ENCODE measurements around the gene MICAL1. TPM values are rescaled to one million over a fixed set of nuclear protein-coding genes. Genes with fewer than 3 reads are reported as not detected.

The MICAL1 gene
- total RNA-seq, 2 donors from 2014 or later: 18.9 to 29.0 TPM

DNA sequence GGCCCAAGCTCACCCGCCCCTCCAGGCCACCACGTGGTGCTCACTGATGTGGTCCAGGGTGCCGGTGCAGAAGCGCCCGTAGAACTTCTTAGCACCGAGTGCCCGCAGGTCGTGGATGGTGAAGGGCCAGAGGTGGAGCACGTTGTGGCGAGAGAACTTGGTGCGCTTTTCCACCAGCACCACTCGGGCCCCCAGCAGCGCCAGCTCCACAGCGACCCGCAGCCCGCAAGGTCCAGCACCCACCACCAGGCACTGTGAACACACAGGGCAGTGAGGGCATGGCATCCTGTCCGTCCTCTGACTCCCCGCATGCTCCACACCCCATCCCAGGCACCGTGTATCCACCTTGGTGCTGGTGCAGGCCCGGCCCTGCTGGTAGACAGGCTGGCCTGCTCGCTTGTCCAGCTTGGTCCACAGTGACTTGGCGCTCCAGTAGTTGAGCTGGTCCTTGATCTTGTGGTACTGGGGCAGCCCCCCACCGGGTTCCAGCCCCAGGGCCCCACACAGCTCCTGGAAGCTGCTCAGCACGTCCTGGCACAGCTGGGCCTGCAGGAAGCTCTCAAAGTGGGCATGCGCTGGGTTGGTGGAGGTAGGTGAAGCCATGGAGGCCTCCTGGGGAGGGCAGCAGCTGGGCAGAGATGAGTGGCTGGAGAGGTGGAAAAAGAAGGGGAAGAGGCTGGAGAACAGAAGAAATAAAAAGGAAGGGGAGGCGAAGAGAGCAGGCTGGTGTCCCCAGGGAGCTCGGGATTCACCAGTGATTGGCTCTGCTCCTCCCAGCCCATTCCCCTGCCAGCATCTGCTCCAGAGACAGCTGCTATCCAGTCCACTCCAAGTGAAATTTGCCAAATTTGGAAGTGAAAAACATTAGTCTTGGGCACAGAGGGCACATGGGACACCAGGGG lies 1.7 kb downstream of the MICAL1 start:
- H3K27me3 Mint-ChIP-seq: peaks cover 0 to 4% of the 10 kb centered on the region in 2 donors
- no peaks in the 10 kb centered on the region for H3K9me3 Mint-ChIP-seq
- H3K27ac Mint-ChIP-seq: peak overlapping the region; percentile 74 to 90
- no peak for ATAC-seq
- H3K4me1 Mint-ChIP-seq (ENCODE audit: low read depth in 2 of 2): peaks cover 31 to 45% of the 10 kb centered on the region in 2 donors
- H3K36me3 Mint-ChIP-seq: no peaks in the 10 kb centered on the region
- H3K4me3 Mint-ChIP-seq: peak overlapping the region; percentile 94
- DNase-seq (ENCODE audit: low spot score): no peak

DNA sequence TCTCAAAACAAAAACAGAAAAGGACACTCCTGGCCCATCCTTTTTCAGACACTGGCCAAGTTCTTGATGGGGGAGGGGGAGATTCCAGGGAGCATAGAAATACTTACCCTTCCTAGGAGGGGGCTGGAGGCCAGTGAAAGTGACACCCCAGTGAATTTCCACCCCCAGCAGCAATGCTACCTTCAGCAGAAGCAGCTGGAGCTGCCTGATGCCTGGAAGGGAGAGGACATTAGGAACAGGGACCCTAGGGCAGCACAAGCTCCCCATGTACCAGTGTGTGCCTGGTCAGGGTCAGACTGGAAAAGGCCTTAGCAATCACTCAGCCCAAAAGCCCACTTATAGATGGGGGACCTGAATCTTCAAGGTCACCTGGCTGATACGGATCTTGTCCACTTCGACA lies 2.4 kb downstream of the MICAL1 start:
- Mint-ChIP-seq H3K27ac (no peak overlapping the region), H3K36me3 (no peaks in the 10 kb centered on the region), H3K4me3 (no peak overlapping the region)

DNA sequence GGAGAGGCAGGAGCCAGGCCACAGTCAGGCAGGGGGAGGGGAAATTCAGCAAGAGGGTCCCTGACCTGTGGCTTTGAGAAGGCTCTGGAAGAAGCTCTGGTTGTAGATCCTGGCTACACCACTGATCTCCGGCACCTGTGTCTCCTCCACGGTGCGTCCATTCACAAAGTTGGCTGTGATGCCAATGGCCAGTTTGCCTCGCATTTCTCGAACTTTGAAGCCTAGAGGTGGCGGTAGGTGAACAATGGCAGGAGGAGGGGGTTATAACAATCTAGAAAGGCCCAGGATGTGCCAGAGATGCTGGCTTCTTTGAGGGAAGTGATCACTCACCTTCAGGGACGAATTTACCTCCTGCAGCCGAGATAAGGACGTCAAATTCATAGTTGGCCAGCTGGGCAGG lies 3.4 kb downstream of the MICAL1 start:
- DNase-seq (ENCODE audit: low spot score): no peak
- no peak for ATAC-seq
- Mint-ChIP-seq H3K27ac (peak overlapping the region in 1 of 2 donors; percentile 33), H3K27me3 (peaks cover 0 to under 1% of the 10 kb centered on the region in 2 donors), H3K4me1 (ENCODE audit: low read depth in 2 of 2) (peaks cover 18 to 38% of the 10 kb centered on the region in 2 donors), H3K36me3 (no peaks in the 10 kb centered on the region), H3K4me3 (no peak overlapping the region), H3K9me3 (no peaks in the 10 kb centered on the region)

More for the DNA sequence above, 2.4 kb downstream of the MICAL1 start:
- DNase-seq (ENCODE audit: low spot score) (no peak), ATAC-seq (no peak)
- Mint-ChIP-seq H3K4me1 (ENCODE audit: low read depth in 2 of 2) (peaks cover 26 to 43% of the 10 kb centered on the region in 2 donors), H3K9me3 (no peaks in the 10 kb centered on the region), H3K27me3 (peaks cover 0 to 4% of the 10 kb centered on the region in 2 donors)

DNA sequence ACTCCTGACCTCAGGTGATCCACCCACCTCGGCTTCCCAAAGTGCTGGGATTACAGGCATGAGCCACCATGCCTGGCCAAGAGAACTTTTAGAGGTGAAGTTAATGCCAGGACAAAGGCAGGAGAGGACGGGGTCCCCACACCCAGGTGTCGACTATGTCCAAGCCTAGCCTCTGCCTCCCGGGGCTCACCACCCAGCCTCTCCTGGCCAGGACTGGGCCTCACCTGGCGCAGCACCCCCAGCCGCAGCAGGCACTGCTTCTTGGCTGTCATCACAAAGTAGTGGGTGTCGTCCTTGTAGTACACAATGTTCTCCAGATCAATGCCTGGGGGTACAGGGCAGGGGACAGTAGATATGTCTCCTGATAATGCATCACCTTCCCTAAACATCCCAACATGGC lies 4.2 kb downstream of the MICAL1 start:
- Mint-ChIP-seq H3K9me3 (no peaks in the 10 kb centered on the region), H3K27me3 (no peaks in the 10 kb centered on the region), H3K36me3 (no peaks in the 10 kb centered on the region), H3K27ac (no peak overlapping the region), H3K4me3 (no peak overlapping the region), H3K4me1 (ENCODE audit: low read depth in 2 of 2) (peaks cover 18 to 33% of the 10 kb centered on the region in 2 donors)
- DNase-seq (ENCODE audit: low spot score) (no peak), ATAC-seq (no peak)

DNA sequence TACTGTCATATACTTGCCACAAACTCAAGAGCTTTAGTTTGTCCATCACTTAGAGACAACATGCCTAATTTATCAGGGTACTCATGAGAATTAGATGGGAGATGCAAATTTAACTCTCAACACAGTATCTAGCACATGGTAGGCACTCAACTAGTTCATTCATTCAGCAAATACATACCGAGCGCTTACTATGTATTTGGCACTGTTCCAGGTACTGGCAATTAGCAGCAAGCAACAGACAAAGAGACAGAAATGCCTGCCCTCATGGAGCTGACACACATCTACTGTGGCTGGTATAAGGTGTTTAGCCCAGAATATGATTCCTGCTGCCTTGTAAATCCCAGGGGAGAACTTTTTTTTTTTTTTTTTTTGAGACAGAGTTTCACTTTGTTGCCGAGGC lies 4.8 kb downstream of the MICAL1 start:
- no peak overlapping the region for H3K4me3 Mint-ChIP-seq
- H3K9me3 Mint-ChIP-seq: no peaks in the 10 kb centered on the region
- no peak overlapping the region for H3K27ac Mint-ChIP-seq
- peaks cover 18 to 33% of the 10 kb centered on the region in 2 donors for H3K4me1 Mint-ChIP-seq (ENCODE audit: low read depth in 2 of 2)
- DNase-seq (ENCODE audit: low spot score): no peak
- no peak for ATAC-seq
- no peaks in the 10 kb centered on the region for H3K36me3 Mint-ChIP-seq
- no peaks in the 10 kb centered on the region for H3K27me3 Mint-ChIP-seq

DNA sequence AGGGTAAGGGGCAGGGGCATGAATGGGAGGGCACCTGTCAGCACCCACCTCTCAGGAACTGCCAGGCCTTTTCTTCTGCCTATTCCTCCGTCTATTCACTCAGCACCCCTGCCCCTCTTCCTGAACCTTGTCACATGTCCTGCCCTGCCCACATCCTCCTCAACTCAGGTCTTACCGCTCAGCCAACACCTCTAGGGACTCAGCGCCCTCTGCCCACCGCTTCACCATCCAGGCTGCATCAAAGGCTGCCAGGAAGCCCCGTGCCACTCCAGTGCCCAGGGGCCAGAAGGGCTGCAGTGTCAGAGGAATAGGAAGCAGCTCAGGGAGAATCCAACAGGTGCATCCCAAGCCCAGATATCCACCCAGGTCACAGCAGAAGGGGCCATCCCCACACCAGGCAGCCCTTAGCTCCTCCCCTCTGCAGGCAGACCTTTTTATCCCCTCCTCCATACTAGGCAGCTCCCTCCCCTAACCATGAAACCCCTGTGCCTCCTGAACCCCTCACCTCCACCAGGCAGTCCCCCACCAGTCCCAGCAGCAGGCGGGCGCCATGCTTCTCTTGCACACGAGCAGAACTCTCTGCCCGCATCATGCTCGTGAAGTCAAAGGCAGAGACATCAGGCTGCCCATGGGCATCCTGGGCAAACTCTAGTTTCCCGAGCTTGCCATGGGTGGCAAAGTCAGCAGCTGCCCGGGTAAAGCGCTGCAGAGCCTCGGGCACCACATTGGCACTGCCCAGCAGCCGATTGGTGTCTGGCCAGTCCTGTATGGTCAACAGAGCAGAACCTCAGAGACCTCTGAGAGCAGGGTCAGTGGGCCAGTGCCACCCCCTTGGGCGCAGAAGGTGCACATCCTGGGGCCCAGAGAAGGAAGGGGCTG lies 5.5 kb downstream of the MICAL1 start:
- DNase-seq (ENCODE audit: low spot score) (no peak), ATAC-seq (peak; percentile 34 to 56)
- H3K27ac Mint-ChIP-seq: no peak overlapping the region
- H3K4me3 Mint-ChIP-seq: peak overlapping the region; percentile 10
- no peaks in the 10 kb centered on the region for H3K27me3 Mint-ChIP-seq
- peaks cover 18 to 29% of the 10 kb centered on the region in 2 donors for H3K4me1 Mint-ChIP-seq (ENCODE audit: low read depth in 2 of 2)
- H3K36me3 Mint-ChIP-seq: no peaks in the 10 kb centered on the region
- H3K9me3 Mint-ChIP-seq: no peaks in the 10 kb centered on the region

DNA sequence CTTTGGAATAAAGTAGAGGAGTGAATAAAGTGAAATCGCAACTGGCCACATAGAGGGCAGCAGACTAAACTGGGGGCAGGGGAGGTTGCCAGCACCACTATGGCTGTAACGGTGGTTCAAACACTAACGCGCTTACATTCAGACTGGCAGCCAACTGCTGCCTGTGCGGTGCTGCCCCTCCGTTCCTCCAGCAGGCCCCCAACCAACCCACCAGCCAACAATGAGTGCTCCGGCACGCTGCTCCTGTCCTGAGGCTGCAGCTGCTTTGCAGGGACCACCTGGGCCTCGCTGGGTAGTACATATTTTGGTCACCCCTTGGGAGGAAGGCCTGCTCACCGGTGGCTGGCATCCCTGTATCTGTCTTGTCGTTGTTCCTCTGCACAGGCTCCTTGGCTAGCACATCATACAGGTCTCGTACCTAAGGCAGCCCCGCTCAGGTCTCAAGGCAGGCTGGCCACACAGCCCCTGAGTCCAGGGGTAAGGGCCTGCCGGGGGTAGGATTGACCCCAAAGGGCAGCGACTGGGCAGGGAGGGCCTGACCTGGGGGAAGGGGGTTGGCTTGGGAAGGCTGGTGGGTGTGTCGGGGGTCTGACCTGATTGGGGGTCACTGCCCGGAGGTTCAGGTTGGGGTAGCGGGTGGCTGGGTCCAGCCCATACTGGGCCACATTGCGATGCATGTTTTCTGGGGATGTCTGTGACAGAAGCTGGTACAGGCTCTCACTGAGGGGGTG lies 6.3 kb downstream of the MICAL1 start:
- Mint-ChIP-seq H3K27ac (no peak overlapping the region), H3K9me3 (no peaks in the 10 kb centered on the region), H3K4me3 (no peak overlapping the region), H3K36me3 (no peaks in the 10 kb centered on the region), H3K27me3 (no peaks in the 10 kb centered on the region), H3K4me1 (ENCODE audit: low read depth in 2 of 2) (peaks cover 12 to 24% of the 10 kb centered on the region in 2 donors)
- no peak for DNase-seq (ENCODE audit: low spot score)
- ATAC-seq: peak in 1 of 2 donors; percentile 2

DNA sequence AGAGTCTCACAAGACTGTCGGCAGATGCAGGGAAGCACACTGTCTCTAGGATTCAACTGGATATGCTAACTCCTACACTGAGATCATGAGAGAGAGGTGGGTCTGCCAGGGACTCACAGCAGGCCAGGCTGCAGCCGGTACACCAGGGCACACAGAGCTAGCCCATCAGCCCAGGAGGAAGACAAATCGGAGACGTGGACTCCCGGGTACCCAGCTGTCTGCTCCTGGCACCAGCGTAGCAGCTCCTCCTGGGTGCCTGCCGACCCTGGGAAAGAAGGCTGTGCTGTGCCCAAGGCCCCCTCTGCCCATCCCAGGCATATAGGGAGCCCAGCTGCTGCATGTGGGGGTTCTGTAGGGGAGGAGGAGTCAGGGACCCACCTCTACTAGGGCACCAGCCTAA lies 7.0 kb downstream of the MICAL1 start:
- ATAC-seq: no peak
- H3K9me3 Mint-ChIP-seq: no peaks in the 10 kb centered on the region
- H3K4me3 Mint-ChIP-seq: no peak overlapping the region
- peak overlapping the region in 1 of 2 donors; percentile 64 for H3K27ac Mint-ChIP-seq
- H3K36me3 Mint-ChIP-seq: no peaks in the 10 kb centered on the region
- peaks cover 7 to 20% of the 10 kb centered on the region in 2 donors for H3K4me1 Mint-ChIP-seq (ENCODE audit: low read depth in 2 of 2)
- H3K27me3 Mint-ChIP-seq: no peaks in the 10 kb centered on the region
- DNase-seq (ENCODE audit: low spot score): no peak

DNA sequence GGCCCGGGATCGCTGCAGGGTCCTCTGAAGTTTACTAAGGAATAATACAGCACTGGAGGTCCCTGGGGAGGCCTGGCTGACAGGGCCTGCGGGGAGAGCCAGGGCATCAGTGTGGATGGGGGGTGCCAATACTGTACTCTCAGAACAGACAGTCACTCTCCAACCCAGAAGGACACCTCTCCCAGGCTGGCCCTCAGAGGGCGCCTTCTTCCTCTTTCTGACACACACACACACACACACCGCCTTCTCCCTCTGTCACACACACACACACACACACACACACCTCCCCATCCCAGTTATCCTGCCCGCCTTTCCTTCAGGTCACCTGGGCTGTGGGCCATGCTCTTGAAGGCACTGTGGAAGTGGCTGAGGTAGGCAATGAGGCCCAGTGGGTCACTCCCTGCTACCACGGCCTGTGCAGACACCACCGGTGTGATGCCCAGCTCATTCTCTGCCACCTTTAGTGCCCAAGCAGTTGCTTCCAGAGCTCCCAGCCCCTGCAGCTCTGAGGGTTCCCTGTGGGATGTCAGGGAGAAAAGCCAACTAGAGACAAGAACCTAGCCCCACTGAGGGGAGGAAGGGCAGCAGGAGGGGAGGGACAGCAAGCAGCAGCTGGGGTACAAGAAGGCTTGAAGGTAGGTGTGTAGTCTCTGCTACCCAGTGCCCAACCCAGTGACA lies 7.6 kb downstream of the MICAL1 start:
- Mint-ChIP-seq H3K36me3 (no peaks in the 10 kb centered on the region), H3K27ac (peak overlapping the region in 1 of 2 donors; percentile 64), H3K4me1 (ENCODE audit: low read depth in 2 of 2) (peaks cover 7 to 23% of the 10 kb centered on the region in 2 donors), H3K27me3 (no peaks in the 10 kb centered on the region), H3K4me3 (no peak overlapping the region), H3K9me3 (no peaks in the 10 kb centered on the region)
- ATAC-seq (no peak), DNase-seq (ENCODE audit: low spot score) (no peak)

DNA sequence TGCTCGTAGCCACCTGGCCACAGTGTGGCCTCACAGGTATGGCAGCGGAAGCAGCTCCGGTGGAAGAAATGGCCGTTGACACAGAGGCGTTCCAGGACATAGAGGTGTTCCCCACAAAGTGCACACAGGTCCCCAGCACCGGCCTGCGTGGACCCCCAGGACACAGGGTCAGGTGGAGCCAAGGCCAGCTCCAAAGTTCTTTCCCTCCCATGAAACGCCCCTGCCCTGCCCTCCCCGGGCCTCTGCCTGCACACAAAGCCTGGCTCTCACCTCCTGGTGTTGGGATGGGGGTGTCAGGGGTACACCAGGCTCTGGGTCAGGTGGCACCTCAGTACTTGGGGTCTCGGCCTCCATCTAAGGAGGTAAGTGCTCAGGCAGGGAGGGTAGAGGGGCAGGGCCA lies 8.5 kb downstream of the MICAL1 start:
- Mint-ChIP-seq H3K4me3 (no peak overlapping the region), H3K27me3 (no peaks in the 10 kb centered on the region), H3K36me3 (no peaks in the 10 kb centered on the region), H3K9me3 (no peaks in the 10 kb centered on the region), H3K27ac (no peak overlapping the region), H3K4me1 (ENCODE audit: low read depth in 2 of 2) (peaks cover 8 to 27% of the 10 kb centered on the region in 2 donors)
- ATAC-seq (no peak), DNase-seq (ENCODE audit: low spot score) (no peak)

DNA sequence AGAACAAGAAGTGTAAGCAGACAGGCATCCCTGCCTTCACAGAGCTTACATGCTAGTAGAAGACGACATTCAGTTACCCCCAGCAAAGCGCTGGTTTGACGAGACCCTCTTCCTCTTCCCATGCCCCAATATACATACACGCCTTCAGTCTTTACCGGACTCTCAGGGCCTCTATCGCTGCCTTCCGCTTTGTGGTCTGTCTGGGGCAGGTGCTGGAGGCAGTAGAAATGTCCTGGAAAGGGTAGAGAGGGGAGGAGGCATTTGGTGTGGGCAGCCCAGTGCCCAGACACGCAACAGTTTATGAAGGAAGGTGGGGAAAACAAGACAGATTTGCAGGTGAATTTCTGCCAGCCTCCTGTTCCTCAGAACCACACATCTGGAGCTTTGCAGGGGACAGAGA lies 9.0 kb downstream of the MICAL1 start:
- H3K36me3 Mint-ChIP-seq: no peaks in the 10 kb centered on the region
- H3K27me3 Mint-ChIP-seq: no peaks in the 10 kb centered on the region
- peaks cover 14 to 32% of the 10 kb centered on the region in 2 donors for H3K4me1 Mint-ChIP-seq (ENCODE audit: low read depth in 2 of 2)
- ATAC-seq: no peak
- no peak for DNase-seq (ENCODE audit: low spot score)
- no peak overlapping the region for H3K27ac Mint-ChIP-seq
- no peak overlapping the region for H3K4me3 Mint-ChIP-seq
- no peaks in the 10 kb centered on the region for H3K9me3 Mint-ChIP-seq

DNA sequence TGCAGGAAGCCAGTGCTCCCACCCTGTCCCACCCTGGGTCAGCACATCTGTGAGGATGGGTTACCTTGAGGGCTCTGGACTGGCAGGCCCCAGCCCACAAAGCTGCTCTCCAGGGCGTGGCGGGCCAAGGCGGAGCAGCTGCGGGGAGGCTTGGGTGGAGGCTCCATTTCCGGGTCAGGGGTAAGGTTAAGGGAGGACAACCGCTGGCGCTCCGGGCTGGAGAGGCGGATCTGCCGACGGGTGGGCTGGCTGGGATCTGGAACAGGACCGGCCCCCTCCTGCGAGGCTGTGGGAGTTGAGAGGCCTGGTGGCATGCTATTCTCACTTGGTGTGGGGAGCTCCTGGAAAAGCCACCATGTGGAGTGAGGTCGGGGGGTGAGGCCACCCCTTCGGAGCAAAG lies 9.5 kb downstream of the MICAL1 start:
- Mint-ChIP-seq H3K4me1 (ENCODE audit: low read depth in 2 of 2) (peaks cover 18 to 36% of the 10 kb centered on the region in 2 donors), H3K27me3 (no peaks in the 10 kb centered on the region), H3K36me3 (no peaks in the 10 kb centered on the region), H3K9me3 (no peaks in the 10 kb centered on the region), H3K27ac (no peak overlapping the region), H3K4me3 (no peak overlapping the region)
- ATAC-seq (no peak), DNase-seq (ENCODE audit: low spot score) (no peak)

DNA sequence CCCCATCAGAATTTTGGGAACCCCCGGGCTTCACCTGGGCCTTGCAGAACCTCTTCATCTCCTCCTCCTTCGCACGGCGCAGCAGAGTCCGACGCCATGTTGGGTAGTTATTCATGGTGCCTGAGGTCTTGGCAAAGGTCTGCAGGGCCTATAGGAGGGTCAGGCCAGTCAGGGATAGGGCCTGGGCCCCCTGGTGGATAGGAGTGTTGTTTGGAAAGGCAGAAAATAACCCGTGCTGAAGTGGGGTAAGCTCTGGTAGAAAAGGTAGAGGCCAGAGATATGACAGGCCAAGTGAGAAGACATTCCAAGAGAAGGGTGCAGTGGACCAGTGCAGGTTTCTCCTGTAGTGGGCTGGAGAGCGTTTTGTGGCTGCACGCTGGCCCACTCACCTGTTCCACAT lies 10.2 kb downstream of the MICAL1 start:
- no peaks in the 10 kb centered on the region for H3K27me3 Mint-ChIP-seq
- H3K4me3 Mint-ChIP-seq: no peak overlapping the region
- peaks cover 18 to 33% of the 10 kb centered on the region in 2 donors for H3K4me1 Mint-ChIP-seq (ENCODE audit: low read depth in 2 of 2)
- H3K36me3 Mint-ChIP-seq: no peaks in the 10 kb centered on the region
- H3K9me3 Mint-ChIP-seq: no peaks in the 10 kb centered on the region
- no peak for ATAC-seq
- H3K27ac Mint-ChIP-seq: no peak overlapping the region
- DNase-seq (ENCODE audit: low spot score): no peak
